ENCODE results near the gene CTSO.

DNA sequence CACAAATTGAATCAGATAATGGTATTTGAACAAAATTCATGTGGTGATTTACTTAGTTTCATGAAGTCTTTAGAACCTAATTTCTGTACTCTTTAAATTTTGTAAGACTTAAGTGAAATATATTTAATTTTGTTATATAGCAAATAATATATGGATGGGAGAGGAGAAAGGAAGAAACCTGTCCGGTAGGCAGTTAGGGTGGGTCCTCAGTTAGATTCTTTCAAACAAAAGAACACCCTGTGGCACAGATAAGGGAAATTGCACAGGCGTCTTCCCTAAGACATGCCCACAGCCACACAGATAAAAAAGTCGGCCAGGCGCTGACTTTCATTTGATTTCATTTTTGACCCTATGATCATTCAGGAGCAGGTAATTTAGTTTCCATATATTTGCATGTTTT, 25.1 kb upstream of the CTSO start:
- TF ChIP-seq POLR2A (IDR thresholded peaks at IDR 0.05; ENCODE audit: low read depth, low read length) (no peak), POLR2AphosphoS5 (IDR thresholded peaks at IDR 0.05; ENCODE audit: low read depth, low read length) (no peak), PAX5 (IDR thresholded peaks at IDR 0.05; ENCODE audit: insufficient read depth, low read length, severe bottlenecking) (no peak), TAF1 (IDR thresholded peaks at IDR 0.05; ENCODE audit: low read depth, low read length) (no peak), SPI1 (IDR thresholded peaks at IDR 0.05; ENCODE audit: low read depth, low read length) (no peak), POU2F2 (IDR thresholded peaks at IDR 0.05; ENCODE audit: low read depth, low read length) (no peak)

Measured in GM12891 (cell line).